DND-41 (cell line): ENCODE results near the gene DNAH11.
A peak's percentile ranks its signal among the peaks of the same experiment; 100 is the strongest.
"Not testable (repeated sequence)": the region's sequence is repeated elsewhere in the genome, so short reads cannot be mapped to it uniquely, and the experiment has no call there.

ENCODE experiments used
- ATAC-seq: fragments of 200-7000 bp; cut with Tn5 transposase; 3 replicates; pipeline ENCODE4 v1.9.1; 2021; ENCODE audit warnings: low read depth; ENCODE audit not compliant: insufficient read depth
- DNase-seq: peaks from one replicate; pipeline ENCODE4 v3.0.0-alpha.2; 2020
- H2AFZ ChIP-seq: 2 replicates; pipeline ENCODE4 v1.6.0; 2012; ENCODE audit warnings: low read depth, low read length
- H3K27ac ChIP-seq: 2 replicates; pipeline ENCODE4 v1.5.1; 2012; ENCODE audit warnings: low read length, inconsistent platforms
- H3K27me3 ChIP-seq: fragments of 200-600 bp; sonication (generic); 2 replicates; pipeline ENCODE4 v1.6.0; 2012; ENCODE audit warnings: low read length, mild to moderate bottlenecking, inconsistent platforms; ENCODE audit not compliant: insufficient read depth, poor library complexity
- H3K36me3 ChIP-seq: 2 replicates; pipeline ENCODE4 v1.5.1; 2012; ENCODE audit warnings: low read length, inconsistent platforms; ENCODE audit not compliant: insufficient read depth
- H3K4me1 ChIP-seq: 2 replicates; pipeline ENCODE4 v1.5.1; 2012; ENCODE audit warnings: mild to moderate bottlenecking, low read length; ENCODE audit not compliant: insufficient read depth
- H3K4me2 ChIP-seq: 2 replicates; pipeline ENCODE4 v1.6.0; 2012; ENCODE audit warnings: mild to moderate bottlenecking, moderate library complexity, low read length, inconsistent platforms; ENCODE audit not compliant: insufficient read depth
- H3K4me3 ChIP-seq, 2 experiments: fragments of 200-600 bp in 1 of 2; shearing (Covaris generic) in 1 of 2; 2 replicates each; pipeline ENCODE4 v1.5.1; 2012 to 2016; ENCODE audit warnings: inconsistent platforms in 2 of 2, low read length in 2 of 2, mild to moderate bottlenecking in 2 of 2, low read depth in 1 of 2, moderate library complexity in 1 of 2
- H3K79me2 ChIP-seq: 2 replicates; pipeline ENCODE4 v1.6.0; 2012; ENCODE audit warnings: low read length, inconsistent platforms; ENCODE audit not compliant: insufficient read depth
- H3K9ac ChIP-seq: 2 replicates; pipeline ENCODE4 v1.6.0; 2012; ENCODE audit warnings: low read depth, mild to moderate bottlenecking, inconsistent platforms, low read length, moderate library complexity
- H3K9me3 ChIP-seq: 2 replicates; pipeline ENCODE4 v1.5.1; 2012; ENCODE audit warnings: low read length, moderate library complexity, mild to moderate bottlenecking, inconsistent platforms; ENCODE audit not compliant: insufficient read depth, severe bottlenecking
- H4K20me1 ChIP-seq: 2 replicates; pipeline ENCODE4 v1.6.0; 2012; ENCODE audit warnings: low read length; ENCODE audit not compliant: insufficient read depth
- CTCF ChIP-seq: IDR thresholded peaks from 2 replicates; pipeline ENCODE4 v1.5.1; 2012; ENCODE audit warnings: borderline replicate concordance, low read length, moderate library complexity, mild to moderate bottlenecking; ENCODE audit not compliant: poor library complexity, severe bottlenecking; ENCODE audit errors: extremely low read depth
- EZH2 ChIP-seq: IDR thresholded peaks from 3 replicates; pipeline ENCODE4 v1.6.1; 2012; ENCODE audit warnings: borderline replicate concordance, low read depth, mild to moderate bottlenecking, moderate library complexity, low read length, inconsistent platforms; ENCODE audit not compliant: severe bottlenecking

Gene DNAH11

GRCh38 chr7:21851559-21851967 lies 308.7 kb downstream of the DNAH11 start:
- H3K9me3 ChIP-seq: no peaks in the 10 kb centered on the region
- ATAC-seq (0 out of 3 replicates have a peak, but pooled peaks have one; percentile 35), DNase-seq (no peak)
- H3K9ac ChIP-seq: no peak overlapping the region
- no peak overlapping the region for H3K4me3 ChIP-seq
- no peaks in the 10 kb centered on the region for H4K20me1 ChIP-seq
- no peak for TF ChIP-seq CTCF
- TF ChIP-seq EZH2: no peak
- H2AFZ ChIP-seq: no peak overlapping the region
- H3K79me2 ChIP-seq: no peaks in the 10 kb centered on the region
- no peak overlapping the region for H3K27ac ChIP-seq
- peaks cover 6% of the 10 kb centered on the region; the same call in 1 of the 2 replicates for H3K4me1 ChIP-seq
- no peaks in the 10 kb centered on the region for H3K36me3 ChIP-seq
- no peaks in the 10 kb centered on the region for H3K27me3 ChIP-seq
- no peak overlapping the region for H3K4me2 ChIP-seq

GRCh38 chr7:21865631-21866204 lies 322.9 kb downstream of the DNAH11 start:
- not testable (repeated sequence) for H3K9ac ChIP-seq, H4K20me1 ChIP-seq, H3K4me2 ChIP-seq, H2AFZ ChIP-seq, H3K36me3 ChIP-seq, H3K4me1 ChIP-seq, ATAC-seq, H3K27ac ChIP-seq, H3K79me2 ChIP-seq, H3K27me3 ChIP-seq, H3K4me3 ChIP-seq, H3K9me3 ChIP-seq, DNase-seq

DNA sequence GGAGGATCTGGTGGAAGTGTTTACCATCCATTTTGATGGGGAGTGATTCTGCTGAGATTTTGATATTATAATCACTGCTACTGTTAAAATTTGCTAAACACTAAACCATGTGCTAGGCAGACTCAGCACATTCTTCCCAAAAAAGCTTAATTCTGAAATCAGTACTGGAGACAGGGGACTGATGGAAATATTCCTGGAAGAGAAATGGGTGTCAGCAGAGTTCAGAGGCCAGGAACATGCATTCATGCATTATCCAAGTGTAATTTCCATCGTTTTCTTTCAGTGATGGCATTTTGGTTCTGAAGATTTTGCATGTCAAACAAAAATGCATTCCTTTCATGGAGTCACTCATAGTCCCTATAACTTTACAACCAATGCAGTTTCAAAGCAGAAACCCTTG lies 323.9 kb downstream of the DNAH11 start:
- no peak overlapping the region for H3K27ac ChIP-seq
- H3K79me2 ChIP-seq: no peaks in the 10 kb centered on the region
- no peak for ATAC-seq
- H3K27me3 ChIP-seq: peaks cover under 1% of the 10 kb centered on the region
- H3K36me3 ChIP-seq: no peaks in the 10 kb centered on the region
- no peaks in the 10 kb centered on the region for H3K4me1 ChIP-seq
- H3K4me3 ChIP-seq: no peak overlapping the region
- TF ChIP-seq CTCF (no peak), EZH2 (no peak)
- H4K20me1 ChIP-seq: no peaks in the 10 kb centered on the region
- no peak overlapping the region for H3K4me2 ChIP-seq
- no peak for DNase-seq
- H3K9me3 ChIP-seq: no peaks in the 10 kb centered on the region
- no peak overlapping the region for H3K9ac ChIP-seq
- H2AFZ ChIP-seq: no peak overlapping the region

DNA sequence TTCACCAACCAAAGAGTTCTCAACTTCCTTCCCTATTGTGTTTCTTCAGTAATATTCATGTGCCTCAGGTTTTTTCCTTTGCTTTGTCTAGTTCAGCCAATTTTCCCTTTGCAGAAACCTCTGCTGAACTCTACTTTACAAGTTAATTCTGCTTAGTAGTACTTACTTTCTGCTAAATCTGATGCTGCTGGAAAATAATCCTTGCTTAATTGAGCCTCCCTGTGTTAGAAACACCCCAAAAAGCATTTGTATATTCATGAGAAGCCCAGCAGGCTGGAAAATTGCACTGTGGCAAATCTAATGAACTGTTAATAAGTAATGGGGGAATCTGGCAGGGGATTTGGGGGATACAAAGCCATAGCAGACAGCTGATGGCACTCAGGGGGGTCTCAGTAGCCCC lies 324.4 kb downstream of the DNAH11 start:
- Histone ChIP-seq H3K9ac (no peak overlapping the region), H3K4me3 (no peak overlapping the region), H3K4me1 (no peaks in the 10 kb centered on the region), H3K36me3 (no peaks in the 10 kb centered on the region), H3K27ac (no peak overlapping the region), H3K79me2 (no peaks in the 10 kb centered on the region), H3K4me2 (no peak overlapping the region), H3K27me3 (no peaks in the 10 kb centered on the region), H2AFZ (no peak overlapping the region), H3K9me3 (no peaks in the 10 kb centered on the region), H4K20me1 (no peaks in the 10 kb centered on the region)
- no peak for TF ChIP-seq EZH2
- no peak for TF ChIP-seq CTCF
- no peak for ATAC-seq
- no peak for DNase-seq
